Fibroblast of the aortic adventitia (primary cell): Measurements from ENCODE around the gene CCL23. TPM values are rescaled to one million over a fixed set of nuclear protein-coding genes. Genes with fewer than 3 reads are reported as not detected.

Experiments used
- DNase-seq: peaks from one replicate; pipeline ENCODE4 v3.0.0-alpha.2; 2010; ENCODE audit warnings: low read depth
- H3K4me3 ChIP-seq: 2 replicates; pipeline ENCODE4 v1.5.1; 2011; ENCODE audit warnings: low read depth, mild to moderate bottlenecking, control low read depth, low read length, moderate library complexity
- total RNA-seq: library from RNA; depleted of rRNA; stranded (reverse); fragments of >200 nt; gene quantifications from 2 replicates; pipeline ENCODE4 v1.2.3, GENCODE V29; 2012; ENCODE audit warnings: low replicate concordance
- TF ChIP-seq, protein P1 (sequence below): IDR thresholded peaks from 2 replicates; pipeline ENCODE4 v1.5.1; 2011; ENCODE audit warnings: mild to moderate bottlenecking, low read length, control low read depth, inconsistent platforms; ENCODE audit not compliant: insufficient read depth

The CCL23 gene
- total RNA-seq, 1 donor = not detected

DNA sequence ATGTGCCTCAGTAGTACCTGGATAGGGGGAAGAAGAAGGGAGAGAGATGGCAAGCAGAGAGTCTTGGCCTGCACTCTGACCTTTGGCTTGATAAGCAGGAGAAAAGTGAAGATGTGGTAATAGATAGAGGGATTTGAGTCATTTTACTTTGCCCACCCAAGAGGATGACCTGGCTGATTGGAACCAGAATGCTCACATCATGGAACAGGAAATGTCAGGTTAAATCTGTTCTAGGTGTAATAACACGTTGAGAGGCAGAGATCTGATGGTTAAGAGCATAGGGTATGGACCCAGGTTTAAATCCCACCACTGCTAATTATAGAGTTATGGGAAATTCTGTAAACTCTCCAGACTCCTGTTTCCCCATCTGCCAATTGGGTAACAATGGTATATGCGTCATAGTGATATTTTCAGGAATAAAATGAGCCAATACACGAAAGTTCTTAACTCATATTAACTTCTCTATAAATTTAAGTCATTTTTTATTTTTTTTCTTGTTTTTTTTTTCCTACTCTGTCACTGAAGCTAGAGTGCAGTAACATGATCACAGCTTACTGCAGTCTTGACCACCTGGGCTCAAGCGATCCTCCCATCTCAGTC is 38.2 kb upstream of the CCL23 start:
- TF ChIP-seq, protein P1, sequence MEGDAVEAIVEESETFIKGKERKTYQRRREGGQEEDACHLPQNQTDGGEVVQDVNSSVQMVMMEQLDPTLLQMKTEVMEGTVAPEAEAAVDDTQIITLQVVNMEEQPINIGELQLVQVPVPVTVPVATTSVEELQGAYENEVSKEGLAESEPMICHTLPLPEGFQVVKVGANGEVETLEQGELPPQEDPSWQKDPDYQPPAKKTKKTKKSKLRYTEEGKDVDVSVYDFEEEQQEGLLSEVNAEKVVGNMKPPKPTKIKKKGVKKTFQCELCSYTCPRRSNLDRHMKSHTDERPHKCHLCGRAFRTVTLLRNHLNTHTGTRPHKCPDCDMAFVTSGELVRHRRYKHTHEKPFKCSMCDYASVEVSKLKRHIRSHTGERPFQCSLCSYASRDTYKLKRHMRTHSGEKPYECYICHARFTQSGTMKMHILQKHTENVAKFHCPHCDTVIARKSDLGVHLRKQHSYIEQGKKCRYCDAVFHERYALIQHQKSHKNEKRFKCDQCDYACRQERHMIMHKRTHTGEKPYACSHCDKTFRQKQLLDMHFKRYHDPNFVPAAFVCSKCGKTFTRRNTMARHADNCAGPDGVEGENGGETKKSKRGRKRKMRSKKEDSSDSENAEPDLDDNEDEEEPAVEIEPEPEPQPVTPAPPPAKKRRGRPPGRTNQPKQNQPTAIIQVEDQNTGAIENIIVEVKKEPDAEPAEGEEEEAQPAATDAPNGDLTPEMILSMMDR = no peak
- no peak for DNase-seq
- H3K4me3 ChIP-seq = no peak overlapping the region

DNA sequence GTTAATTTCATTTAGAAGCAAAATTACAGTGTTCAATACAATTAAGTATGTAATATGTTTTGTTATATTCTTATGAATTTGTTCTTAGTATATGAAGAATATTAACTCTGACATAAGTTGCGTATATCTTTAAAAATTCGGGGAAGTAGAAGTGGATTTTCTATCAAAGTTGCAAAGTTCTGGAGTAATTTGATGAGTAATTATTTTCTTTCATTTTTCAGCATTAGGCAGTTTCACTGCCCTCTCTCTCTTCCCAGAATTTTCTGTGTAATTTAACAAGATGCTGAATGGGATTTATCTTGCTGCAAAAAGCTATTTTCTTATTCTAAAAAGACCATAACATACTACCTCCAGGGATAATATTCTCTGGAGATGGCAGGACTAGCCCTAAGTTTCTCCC is 37.4 kb upstream of the CCL23 start:
- no peak overlapping the region for H3K4me3 ChIP-seq
- TF ChIP-seq, protein P1 = no peak
- DNase-seq = no peak

DNA sequence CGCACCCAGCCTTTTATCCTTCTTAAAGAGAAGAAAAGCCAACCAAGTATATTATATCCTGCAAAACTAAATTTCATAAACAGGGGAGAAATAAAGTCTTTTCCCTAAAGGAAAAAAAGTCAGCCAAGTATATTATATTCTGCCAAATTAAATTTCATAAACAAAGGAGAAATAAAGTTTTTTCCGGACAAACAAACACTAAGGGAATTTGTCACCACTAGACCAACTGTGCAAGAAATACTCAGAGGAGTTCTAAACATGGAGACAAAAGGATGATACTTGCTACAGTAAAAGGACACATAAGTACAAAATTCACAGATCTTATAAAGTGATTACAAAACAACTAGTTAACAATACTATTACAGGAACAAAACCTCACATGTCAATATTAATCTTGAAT is 31.9 kb upstream of the CCL23 start:
- TF ChIP-seq, protein P1 = no peak
- H3K4me3 ChIP-seq = no peak overlapping the region
- no peak for DNase-seq

DNA sequence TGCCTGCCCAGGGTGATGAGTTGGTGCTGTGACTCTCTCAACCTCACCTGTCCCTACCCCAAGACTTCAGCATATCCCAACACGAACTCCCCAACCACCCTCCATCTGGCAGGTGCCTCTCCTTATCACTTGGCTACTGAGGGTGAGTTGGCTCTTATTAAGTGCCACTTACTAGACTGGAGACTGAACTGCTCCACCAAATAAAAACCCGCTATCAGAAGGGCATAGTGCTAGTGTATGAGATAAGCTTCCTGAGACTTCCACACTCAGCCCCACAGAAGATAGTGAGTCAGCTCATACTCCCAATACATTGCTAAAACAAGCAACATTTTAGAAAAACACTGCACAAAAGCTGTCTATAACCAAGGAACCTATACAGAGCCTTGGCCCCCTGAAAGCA is 30.3 kb upstream of the CCL23 start:
- TF ChIP-seq, protein P1 = no peak
- no peak overlapping the region for H3K4me3 ChIP-seq
- no peak for DNase-seq

DNA sequence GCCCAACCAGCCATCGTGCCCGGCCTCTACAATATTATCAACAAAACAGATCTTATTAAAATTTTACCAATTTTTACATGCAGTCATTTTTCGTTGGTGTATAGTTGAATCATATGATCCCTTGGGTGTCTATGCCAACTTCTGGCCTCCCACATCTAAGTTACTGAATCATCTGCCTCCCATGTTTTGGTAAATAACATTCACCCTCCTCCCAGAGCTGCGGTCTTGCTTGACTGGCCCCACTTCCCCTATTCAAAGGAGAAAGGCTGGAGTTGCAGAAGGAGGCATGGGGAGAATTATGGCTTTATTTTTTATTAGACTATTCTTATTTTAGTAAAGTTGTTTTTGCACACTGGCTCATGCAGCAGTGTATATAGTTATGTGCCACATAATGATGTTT is 18.5 kb upstream of the CCL23 start:
- no peak for DNase-seq
- TF ChIP-seq, protein P1 = no peak
- H3K4me3 ChIP-seq = no peak overlapping the region

DNA sequence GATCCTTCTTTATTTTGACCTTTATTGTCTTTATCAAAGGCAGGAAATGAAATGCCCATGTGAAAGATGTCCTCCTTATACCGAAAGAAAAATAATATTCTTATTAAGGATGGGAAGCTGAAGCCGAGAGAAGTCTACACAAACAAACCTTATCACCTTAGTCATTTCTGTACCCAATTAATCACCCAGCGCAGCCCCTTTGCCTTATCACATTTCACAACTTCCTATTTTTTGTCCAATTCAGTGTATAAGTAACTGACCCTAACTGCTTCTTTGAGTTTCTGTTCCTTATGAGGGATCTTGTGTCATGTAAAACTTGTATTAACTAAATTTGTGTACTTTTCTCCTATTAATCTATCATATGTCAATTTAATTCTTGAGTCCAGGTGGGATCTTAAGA is 16.4 kb upstream of the CCL23 start:
- TF ChIP-seq, protein P1 = no peak
- no peak overlapping the region for H3K4me3 ChIP-seq
- DNase-seq = no peak

DNA sequence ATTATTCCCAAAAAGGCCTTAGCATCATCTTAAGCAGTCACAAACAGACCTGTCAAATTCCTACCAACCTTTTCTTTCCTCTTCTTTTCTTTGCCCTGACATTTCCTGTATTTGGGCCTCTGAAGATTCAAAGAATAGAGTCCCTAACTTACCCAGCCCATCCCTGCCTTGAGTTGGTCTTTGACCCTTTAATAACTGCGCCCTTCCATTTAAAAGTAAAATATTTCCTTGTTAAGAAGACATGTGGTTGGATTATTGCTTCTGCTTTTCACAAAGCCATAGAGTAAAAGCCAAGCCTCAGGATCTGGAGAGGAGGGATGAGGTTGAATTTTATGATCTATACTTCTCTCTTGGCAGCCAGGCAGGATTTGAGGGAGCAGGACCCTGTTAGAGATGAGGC is 13.2 kb upstream of the CCL23 start:
- no peak overlapping the region for H3K4me3 ChIP-seq
- no peak for DNase-seq
- TF ChIP-seq, protein P1 = no peak
